DLD1 (cell line): ENCODE data around the gene MRPS16.
"Not testable (repeated sequence)": the region's sequence is repeated elsewhere in the genome, so short reads cannot be mapped to it uniquely, and the experiment has no call there.

Source experiments
- in situ Hi-C: cut with HindIII; loops from 2 replicates; pipeline ENCODE4 v1.10.0; 2017; ENCODE audit warnings: low sequenced_read_pairs

Gene MRPS16

GRCh38 chr10:73252445-73253224 is at the start of gene MRPS16:
TSS of gene MRPS16 (minus strand) at chr10:73252644. CDS start at chr10:73252482, 162 bp downstream.
- in situ Hi-C loops = no loop called here

- in situ Hi-C loops = no loop called here
These were observed 44.5 kb upstream of the MRPS16 start for GRCh38 chr10:73296946-73297345.

GRCh38 chr10:73293461-73293860 is 41.0 kb upstream of the MRPS16 start:
- in situ Hi-C loops = no loop called here

GRCh38 chr10:73289958-73290357 is 37.5 kb upstream of the MRPS16 start:
- in situ Hi-C loops = no loop called here

- in situ Hi-C loops = no loop called here
These were observed 35.0 kb upstream of the MRPS16 start for GRCh38 chr10:73287441-73287840.

- in situ Hi-C loops = no loop called here
These were observed 28.7 kb upstream of the MRPS16 start for GRCh38 chr10:73281097-73281496.

- in situ Hi-C loops = no loop called here
These were observed 12.0 kb upstream of the MRPS16 start for GRCh38 chr10:73264423-73264822.

GRCh38 chr10:73263693-73264347 is 11.4 kb upstream of the MRPS16 start:
- in situ Hi-C loops = no loop called here

GRCh38 chr10:73262880-73263555 is 10.6 kb upstream of the MRPS16 start:
- in situ Hi-C loops = no loop called here

- in situ Hi-C loops = no loop called here
These were observed 9.8 kb upstream of the MRPS16 start for GRCh38 chr10:73262105-73262730.

- in situ Hi-C loops = no loop called here
These were observed 9.0 kb upstream of the MRPS16 start for GRCh38 chr10:73261362-73261995.

- in situ Hi-C loops = not testable (repeated sequence)
These were observed 6.2 kb upstream of the MRPS16 start for GRCh38 chr10:73258612-73259011.

GRCh38 chr10:73253225-73253555 is 746 bp upstream of the MRPS16 start:
- in situ Hi-C loops = no loop called here

- in situ Hi-C loops = no loop called here
These were observed 580 bp downstream of the MRPS16 start for GRCh38 chr10:73251683-73252444.

- in situ Hi-C loops = no loop called here
These were observed 4.2 kb downstream of the MRPS16 start for GRCh38 chr10:73248259-73248724.

GRCh38 chr10:73247509-73248258 is 4.8 kb downstream of the MRPS16 start:
- in situ Hi-C loops = no loop called here

GRCh38 chr10:73246646-73247508 is 5.6 kb downstream of the MRPS16 start, which contains the start of gene DNAJC9:
TSS of gene DNAJC9 (minus strand) at chr10:73247255. CDS start at chr10:73247189, 66 bp downstream.
- in situ Hi-C loops = no loop called here

GRCh38 chr10:73246322-73246645 is 6.2 kb downstream of the MRPS16 start:
- in situ Hi-C loops = no loop called here
